HG03064 (cell line): ENCODE measurements around the gene MBD6.
"Not testable (repeated sequence)": the region's sequence is repeated elsewhere in the genome, so short reads cannot be mapped to it uniquely, and the experiment has no call there.

Experiments
- ATAC-seq: cut with Tn5 transposase; IDR thresholded peaks from one replicate; pipeline ENCODE4 v1.9.1; 2021; ENCODE audit warnings: low read depth; ENCODE audit not compliant: unreplicated experiment

The MBD6 gene

GRCh38 chr12:57548488-57548887 lies 25.9 kb downstream of the MBD6 start:
- ATAC-seq: no peak

- no peak for ATAC-seq
Measured at GRCh38 chr12:57549203-57549908, 26.7 kb downstream of the MBD6 start.

- ATAC-seq: no peak
Measured at GRCh38 chr12:57549909-57550640, 27.5 kb downstream of the MBD6 start, which contains the start of gene KIF5A. KIF5A (plus strand) TSS chr12:57550044; CDS start chr12:57550272, 228 bp downstream.

GRCh38 chr12:57550641-57551549 lies 28.3 kb downstream of the MBD6 start:
- no peak for ATAC-seq

- ATAC-seq: no peak
Measured at GRCh38 chr12:57551637-57552305, 29.1 kb downstream of the MBD6 start.

- ATAC-seq: no peak
Measured at GRCh38 chr12:57552306-57552651, 29.7 kb downstream of the MBD6 start.

- ATAC-seq: no peak
Measured at GRCh38 chr12:57552835-57553313, 30.2 kb downstream of the MBD6 start.

GRCh38 chr12:57553343-57554202 lies 30.9 kb downstream of the MBD6 start:
- no peak for ATAC-seq

- ATAC-seq: no peak
Measured at GRCh38 chr12:57554453-57554852, 31.8 kb downstream of the MBD6 start.

GRCh38 chr12:57554897-57555296 lies 32.3 kb downstream of the MBD6 start:
- ATAC-seq: no peak

- no peak for ATAC-seq
Measured at GRCh38 chr12:57558864-57559263, 36.2 kb downstream of the MBD6 start.

GRCh38 chr12:57560516-57560915 lies 37.9 kb downstream of the MBD6 start:
- no peak for ATAC-seq

- not testable (repeated sequence) for ATAC-seq
Measured at GRCh38 chr12:57561117-57561516, 38.5 kb downstream of the MBD6 start.

GRCh38 chr12:57563358-57563757 lies 40.7 kb downstream of the MBD6 start:
- ATAC-seq: no peak

GRCh38 chr12:57564178-57564740 lies 41.6 kb downstream of the MBD6 start:
- ATAC-seq: no peak

GRCh38 chr12:57568838-57569237 lies 46.2 kb downstream of the MBD6 start:
- no peak for ATAC-seq

GRCh38 chr12:57569858-57570257 lies 47.2 kb downstream of the MBD6 start:
- ATAC-seq: no peak

GRCh38 chr12:57570438-57570837 lies 47.8 kb downstream of the MBD6 start:
- ATAC-seq: not testable (repeated sequence)
